VCaP (cell line): ENCODE measurements around the gene ADGRV1.

Experiments used
- H3K27ac ChIP-seq: fragments of 450-650 bp; 2 replicates; pipeline ENCODE4 v1.5.1; 2017
- TF ChIP-seq, protein P1 (sequence below): fragments of 450-650 bp; conservative IDR thresholded peaks from 2 replicates; pipeline ENCODE4 v1.5.1; 2017; ENCODE audit warnings: mild to moderate bottlenecking, moderate library complexity

Gene ADGRV1

DNA sequence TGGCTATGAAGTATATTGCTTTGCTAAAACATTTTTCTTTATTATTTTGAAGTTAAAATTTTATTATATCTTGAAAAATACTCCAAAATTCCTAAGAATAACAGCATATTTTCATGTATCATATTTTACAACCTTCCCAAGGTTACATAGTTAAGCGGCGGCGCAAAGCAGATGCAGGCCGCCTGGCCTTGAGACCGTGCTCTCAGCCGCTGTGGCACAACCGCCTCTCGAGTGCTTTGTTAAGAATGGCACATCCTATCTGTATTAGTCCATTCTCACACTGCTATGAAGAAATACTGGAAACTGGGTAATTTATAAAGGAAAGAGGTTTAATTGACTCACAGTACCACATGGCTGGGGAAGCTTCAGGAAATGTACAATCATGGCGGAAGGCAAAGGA, 595.7 kb downstream of the ADGRV1 start:
- TF ChIP-seq, protein P1, sequence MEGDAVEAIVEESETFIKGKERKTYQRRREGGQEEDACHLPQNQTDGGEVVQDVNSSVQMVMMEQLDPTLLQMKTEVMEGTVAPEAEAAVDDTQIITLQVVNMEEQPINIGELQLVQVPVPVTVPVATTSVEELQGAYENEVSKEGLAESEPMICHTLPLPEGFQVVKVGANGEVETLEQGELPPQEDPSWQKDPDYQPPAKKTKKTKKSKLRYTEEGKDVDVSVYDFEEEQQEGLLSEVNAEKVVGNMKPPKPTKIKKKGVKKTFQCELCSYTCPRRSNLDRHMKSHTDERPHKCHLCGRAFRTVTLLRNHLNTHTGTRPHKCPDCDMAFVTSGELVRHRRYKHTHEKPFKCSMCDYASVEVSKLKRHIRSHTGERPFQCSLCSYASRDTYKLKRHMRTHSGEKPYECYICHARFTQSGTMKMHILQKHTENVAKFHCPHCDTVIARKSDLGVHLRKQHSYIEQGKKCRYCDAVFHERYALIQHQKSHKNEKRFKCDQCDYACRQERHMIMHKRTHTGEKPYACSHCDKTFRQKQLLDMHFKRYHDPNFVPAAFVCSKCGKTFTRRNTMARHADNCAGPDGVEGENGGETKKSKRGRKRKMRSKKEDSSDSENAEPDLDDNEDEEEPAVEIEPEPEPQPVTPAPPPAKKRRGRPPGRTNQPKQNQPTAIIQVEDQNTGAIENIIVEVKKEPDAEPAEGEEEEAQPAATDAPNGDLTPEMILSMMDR = no peak
- no peak overlapping the region for H3K27ac ChIP-seq

DNA sequence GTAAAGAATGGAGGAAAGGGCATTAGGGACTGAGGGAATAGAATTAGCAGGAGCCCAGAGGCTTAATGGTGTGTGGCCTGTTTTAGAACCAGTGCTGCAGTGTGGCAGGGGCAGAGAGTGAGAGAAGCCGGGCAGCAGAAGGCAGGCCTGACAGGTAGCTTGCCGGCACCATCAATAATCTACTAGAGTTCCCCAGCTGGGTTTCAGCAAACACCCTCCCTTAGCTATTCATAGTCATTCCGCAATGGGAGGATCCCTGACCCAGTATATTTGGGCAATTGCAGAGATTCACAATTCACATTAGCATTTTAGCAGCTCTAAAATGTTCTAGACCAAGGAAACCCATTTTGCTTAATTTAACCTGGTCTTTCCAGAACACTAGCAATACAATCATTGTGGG, 596.7 kb downstream of the ADGRV1 start:
- TF ChIP-seq, protein P1 = no peak
- H3K27ac ChIP-seq = no peak overlapping the region

DNA sequence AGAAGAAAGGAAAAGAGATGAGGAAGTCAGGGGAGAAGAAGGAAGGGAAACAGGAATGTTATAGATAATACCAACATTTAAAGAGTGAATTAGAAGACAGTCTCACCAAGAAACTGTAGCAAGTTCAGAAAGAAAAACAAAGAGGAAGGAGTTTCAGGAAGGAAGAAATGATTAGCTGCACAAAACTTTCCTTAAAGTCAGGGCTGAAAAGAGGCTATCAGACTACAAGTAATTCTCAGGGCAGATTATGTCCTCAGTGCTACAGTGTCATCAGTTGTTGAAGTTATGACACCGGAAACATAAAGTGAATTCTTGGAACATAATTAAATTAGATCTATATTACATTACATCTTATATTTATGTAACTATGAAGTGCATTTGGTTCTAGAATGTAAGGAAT, 597.6 kb downstream of the ADGRV1 start:
- TF ChIP-seq, protein P1 = no peak

DNA sequence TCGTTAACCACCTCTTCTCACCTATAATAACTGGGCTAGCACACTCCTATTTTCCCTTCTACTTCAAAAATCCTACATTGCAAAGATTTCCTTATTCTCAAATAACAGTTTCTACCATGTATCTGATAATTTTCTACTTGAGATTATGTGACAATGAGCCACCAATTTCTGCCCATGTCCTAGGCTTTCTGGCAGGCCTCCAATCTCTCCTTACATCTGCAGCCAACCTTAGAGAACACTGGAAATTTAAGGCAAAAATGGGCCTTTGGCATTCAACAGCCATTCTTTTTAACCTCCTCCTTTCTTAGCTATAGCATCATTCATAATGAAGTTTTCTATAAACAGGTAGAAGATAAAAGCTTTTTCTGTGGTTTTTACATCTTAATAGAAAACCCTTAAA, 599.4 kb downstream of the ADGRV1 start:
- no peak overlapping the region for H3K27ac ChIP-seq
- TF ChIP-seq, protein P1 = no peak

More for the DNA sequence above, 597.6 kb downstream of the ADGRV1 start:
- H3K27ac ChIP-seq = no peak overlapping the region

DNA sequence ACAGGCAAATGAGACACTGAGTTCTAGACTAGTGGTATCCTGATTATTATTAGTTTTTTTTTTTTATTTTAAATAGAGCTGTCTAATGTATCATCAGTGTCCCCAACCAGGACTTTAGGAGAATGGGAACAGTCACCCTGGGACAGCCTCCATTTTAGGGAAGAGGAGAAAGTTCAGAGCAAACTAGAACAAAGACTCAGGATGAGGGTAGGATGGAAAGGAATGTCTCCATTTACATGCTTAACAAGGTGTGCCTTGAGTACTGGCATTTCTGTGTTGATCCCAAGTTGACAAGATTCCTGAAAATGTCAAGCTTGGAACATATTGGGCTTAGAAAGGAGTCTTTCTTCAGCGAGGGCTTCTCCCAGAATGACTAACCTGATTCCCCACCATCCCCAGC, 601.0 kb downstream of the ADGRV1 start:
- TF ChIP-seq, protein P1 = no peak
- H3K27ac ChIP-seq = no peak overlapping the region

DNA sequence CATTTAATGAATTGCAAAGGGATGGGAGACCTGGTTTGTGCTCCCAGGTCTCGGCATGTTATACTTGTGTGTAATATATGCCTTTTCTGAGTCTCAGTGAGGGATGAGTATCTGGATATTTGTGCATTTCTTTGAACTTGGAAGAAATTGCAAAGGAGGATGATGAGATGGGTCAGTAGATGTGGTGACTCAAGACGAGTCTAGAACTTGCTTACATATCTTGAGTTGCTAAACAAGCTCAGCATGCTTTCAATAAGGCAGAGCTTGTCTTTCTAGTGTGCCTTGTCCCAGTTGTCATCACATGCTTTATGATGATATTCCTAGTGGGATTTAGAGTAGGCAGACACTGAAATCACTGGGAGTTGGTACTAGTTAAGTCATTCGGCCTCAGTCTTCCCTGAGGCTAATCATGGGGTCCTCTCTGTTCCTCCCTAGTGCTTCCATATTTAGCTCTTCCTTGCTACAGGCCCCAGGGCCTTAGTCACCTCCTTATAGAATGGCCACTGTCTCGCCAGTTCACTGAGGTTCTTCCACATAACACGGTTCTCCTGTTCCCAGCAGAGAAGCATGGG, 602.2 kb downstream of the ADGRV1 start:
- TF ChIP-seq, protein P1 = no peak
- peak overlapping the region; percentile 75; the same call in 1 of the 2 replicates for H3K27ac ChIP-seq

DNA sequence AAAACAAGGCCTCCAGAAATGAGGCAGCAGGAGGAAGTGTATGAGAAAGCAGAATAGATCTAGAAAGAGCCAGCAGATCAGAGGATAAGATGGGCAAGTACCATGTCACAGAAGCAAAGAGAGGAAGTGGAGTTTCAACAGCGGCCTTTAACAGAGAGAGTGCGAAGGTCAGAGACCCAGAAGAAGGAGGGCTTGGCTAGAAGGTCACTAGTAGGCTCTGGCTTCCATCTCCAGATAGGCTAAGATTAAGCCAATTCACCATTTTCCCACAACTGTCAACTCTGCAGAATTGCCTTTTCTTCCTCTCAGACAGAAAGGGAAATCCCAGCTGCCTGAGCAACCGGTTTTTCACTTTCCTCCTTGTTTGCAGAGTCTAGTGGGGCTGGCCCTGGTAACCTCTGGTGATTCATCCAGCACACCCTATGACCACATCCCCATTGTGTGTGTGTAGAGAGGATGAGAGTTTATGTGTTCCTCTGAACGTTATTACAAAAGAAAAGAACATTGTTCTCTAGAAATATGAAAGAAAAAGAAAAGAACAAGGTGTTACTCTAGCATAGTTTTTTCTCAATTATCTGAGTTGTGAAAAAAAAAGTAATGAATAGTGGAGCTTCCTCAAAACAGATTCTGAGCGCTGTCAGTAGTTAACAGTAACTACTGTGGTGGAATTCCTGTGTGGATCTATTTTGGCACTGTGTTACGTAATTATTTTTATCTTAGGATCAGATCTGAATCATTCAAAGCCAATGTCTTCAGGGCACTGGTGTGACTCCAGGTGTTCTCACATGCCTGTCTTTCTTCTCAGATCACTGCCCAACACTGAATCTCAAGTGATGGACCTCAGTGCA, 604.2 kb downstream of the ADGRV1 start:
- H3K27ac ChIP-seq = peak overlapping the region; percentile 75
- TF ChIP-seq, protein P1 = no peak
